Hematopoietic multipotent progenitor cell treated with erythropoietin and hydrocortisone succinate and interleukin-3 and kit ligand, for 6 days (in vitro differentiated cells): ENCODE results near the gene WDR7.

Experiments used
- DNase-seq: peaks from one replicate; pipeline ENCODE4 v3.0.0-alpha.2; 2015

WDR7 gene

GRCh38 chr18:57003342-57003741 lies 352.2 kb downstream of the WDR7 start:
- no peak for DNase-seq

- DNase-seq, result no peak
These were observed 353.4 kb downstream of the WDR7 start for GRCh38 chr18:57004366-57005121.

GRCh38 chr18:57008001-57008686 lies 357.0 kb downstream of the WDR7 start:
- no peak for DNase-seq

- DNase-seq, result no peak
These were observed 358.7 kb downstream of the WDR7 start for GRCh38 chr18:57009844-57010243.

- DNase-seq, result no peak
These were observed 363.7 kb downstream of the WDR7 start for GRCh38 chr18:57014772-57015413.

GRCh38 chr18:57015451-57015850 lies 364.3 kb downstream of the WDR7 start:
- no peak for DNase-seq

GRCh38 chr18:57018845-57019244 lies 367.7 kb downstream of the WDR7 start:
- DNase-seq, result no peak

GRCh38 chr18:57022716-57023115 lies 371.6 kb downstream of the WDR7 start:
- no peak for DNase-seq

DNA sequence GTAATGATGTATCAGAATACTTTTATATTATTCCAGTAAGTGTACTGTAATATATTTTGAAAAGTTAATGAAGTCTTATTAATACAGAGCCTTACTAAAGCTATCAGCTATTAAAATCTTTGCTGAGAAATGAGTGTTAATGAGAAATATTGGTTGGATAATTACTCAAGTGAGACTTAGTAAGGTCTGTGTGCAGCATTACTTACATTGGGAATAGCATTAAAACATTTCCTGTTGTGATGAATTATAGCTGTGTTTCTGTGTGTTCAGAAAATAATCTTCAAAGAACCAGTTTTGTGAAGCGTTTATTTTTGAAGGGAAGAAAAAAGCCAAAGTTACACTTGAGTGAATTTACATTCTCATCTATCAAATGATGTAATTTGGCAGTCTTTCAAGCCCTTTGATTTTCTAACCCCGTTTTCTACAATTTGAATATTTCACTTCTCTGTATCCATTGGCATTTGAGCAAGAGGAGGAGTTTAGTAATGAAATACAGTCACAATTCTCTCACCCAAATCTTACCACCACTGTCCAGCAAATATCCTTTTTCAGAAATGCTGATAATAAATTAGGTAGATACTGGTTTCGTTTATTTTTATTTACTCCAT lies 372.2 kb downstream of the WDR7 start:
- DNase-seq, result no peak

GRCh38 chr18:57025540-57025939 lies 374.4 kb downstream of the WDR7 start:
- DNase-seq, result no peak

DNA sequence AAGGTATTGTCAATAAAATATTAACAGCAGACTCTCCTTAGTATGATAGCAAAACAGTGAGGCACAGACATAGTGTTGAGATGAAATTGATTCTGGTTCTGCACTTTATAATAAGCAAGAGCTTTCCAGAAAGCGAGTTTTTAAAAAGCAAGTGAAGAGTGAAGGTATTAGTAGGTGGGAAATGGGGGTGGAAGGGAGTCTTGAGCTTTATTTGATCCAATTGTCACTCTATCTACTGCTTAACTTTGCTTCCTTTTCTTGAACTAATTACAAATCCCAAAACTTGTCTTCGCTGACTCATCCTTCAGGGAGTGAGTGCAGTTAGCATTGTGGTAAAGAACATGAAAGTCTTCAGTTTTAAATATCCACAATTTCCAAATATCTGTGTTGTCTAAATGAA lies 375.2 kb downstream of the WDR7 start:
- no peak for DNase-seq

- DNase-seq, result no peak
These were observed 376.1 kb downstream of the WDR7 start for GRCh38 chr18:57027190-57027708.

- peak; percentile 15 for DNase-seq
These were observed 378.6 kb downstream of the WDR7 start for GRCh38 chr18:57029761-57030160.

- no peak for DNase-seq
These were observed 379.3 kb downstream of the WDR7 start for GRCh38 chr18:57030417-57030816.

GRCh38 chr18:57035590-57035989 lies 384.4 kb downstream of the WDR7 start:
- DNase-seq, result no peak

DNA sequence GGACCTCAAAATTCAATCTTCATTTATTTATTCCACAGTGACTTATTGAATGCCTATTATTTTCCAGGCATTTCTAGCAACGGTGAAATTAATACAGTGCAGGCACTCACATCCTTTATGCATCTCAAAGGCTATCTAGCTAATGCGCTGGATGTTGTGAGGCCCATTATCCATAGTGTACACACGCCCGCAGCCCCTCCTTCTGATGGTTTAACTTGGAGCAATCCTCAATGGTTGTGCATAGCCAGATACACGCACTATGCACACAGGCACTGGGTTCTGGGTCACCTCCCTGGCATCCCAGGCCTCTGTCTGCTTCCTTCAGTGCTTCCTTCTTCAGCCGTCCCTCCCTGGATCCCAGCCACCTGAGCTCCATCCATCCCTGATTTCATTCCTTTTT lies 387.2 kb downstream of the WDR7 start:
- no peak for DNase-seq

DNA sequence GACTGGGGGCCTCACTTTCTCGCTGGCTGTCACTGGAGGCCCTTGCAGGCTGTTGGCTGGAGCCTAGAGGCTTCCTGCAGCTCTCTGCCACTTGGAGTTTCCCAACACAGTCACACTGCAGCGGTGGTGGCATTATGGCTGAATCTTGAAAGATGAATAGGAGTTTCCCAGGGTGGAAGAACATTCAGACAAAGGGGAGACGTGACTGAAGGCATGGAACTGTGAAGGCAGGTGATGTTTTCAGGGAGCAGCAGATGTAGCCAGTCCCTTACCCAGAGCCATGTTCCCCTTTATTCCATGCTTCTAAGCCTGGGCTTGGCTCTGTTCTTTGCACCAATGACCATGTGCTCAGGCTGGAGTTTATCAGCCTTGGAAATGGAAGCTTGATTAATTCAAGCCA lies 389.0 kb downstream of the WDR7 start:
- no peak for DNase-seq

DNA sequence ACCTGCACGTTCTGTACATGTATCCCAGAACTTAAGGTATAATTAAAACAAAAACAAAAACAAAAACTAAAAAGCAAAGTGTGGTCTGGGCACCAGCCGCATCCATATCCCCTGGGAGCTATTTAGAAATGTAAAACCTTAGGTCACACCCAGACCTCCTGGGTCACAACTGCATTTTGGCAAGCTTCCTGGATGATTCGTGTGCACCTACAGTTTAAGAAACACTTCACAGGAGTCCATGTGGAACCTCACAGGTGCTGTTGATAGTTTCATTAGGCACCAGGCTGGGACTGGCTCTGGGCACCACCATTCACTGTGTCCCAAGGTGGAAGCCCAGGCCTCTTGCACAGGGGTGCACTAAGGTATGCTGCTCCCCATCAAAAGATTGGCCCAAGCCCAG lies 392.1 kb downstream of the WDR7 start:
- no peak for DNase-seq

DNA sequence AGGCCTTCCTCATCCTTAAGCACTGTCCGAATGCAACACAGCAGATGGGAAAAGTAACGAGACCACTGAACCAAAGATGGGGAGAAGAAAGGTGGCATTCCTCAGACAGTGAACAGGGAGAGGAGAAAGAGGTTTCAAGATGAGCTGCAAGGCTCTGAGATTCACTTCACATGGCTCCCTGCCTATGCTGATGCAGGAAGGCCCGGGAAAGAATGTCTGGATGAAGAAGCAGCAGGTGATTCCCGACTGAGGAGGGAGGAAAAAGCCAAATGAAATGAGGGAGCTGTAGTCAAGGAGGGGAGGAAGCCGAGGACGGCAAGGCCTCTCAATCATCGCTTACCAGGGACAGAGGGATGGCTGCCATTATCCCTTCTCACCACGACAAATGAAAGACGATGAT lies 397.2 kb downstream of the WDR7 start:
- no peak for DNase-seq

DNA sequence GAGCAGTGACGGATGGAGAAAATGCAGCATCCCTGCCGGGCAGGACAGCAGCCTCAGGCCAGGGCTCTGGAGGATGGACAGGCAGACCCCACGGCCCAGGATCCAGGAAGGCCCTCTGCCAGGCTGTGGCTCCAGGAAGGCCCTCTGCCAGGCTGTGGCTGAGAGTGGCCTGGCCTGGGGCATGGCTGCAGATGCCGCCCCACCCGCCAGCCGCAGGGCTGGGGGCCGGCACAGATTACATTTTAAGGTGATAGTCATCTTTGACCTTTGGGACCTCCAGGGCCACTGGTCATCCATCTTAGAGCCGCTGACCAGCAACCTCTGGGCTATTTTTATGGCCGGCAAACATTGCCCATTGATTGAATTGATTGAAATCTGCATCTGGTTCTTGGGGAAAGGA lies 397.7 kb downstream of the WDR7 start:
- DNase-seq, result no peak

DNA sequence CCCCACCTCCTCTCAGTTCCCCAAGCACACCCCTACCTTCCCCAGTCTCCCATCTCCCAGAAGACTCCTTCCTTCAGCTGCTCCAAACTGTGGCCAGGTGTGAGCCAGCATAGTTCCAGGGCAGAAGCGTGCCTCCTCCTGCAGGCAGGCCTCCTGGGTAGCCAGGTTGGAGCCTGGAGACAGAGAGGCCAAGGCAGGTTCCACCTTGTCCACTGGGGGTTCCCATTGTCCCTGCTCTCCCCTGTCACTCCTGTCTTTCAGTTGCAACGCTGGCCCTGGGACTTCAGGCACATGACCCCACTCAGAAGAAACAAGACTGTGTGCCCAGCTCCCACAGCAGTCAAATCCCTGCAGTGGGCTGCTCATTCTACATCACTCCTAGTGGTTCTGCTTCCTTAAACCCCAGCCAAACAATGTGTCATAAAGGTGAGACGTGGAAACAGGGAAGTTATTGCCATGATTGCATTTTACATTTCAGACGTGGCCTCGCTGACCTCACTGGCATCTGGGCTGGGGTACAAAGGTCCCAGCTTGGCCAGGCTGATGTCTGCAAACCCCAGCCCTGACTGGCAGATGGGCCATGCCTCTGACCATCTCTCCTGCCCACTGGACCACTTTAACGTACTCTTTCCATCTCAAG lies 399.3 kb downstream of the WDR7 start:
- peak; percentile 11 for DNase-seq

- no peak for DNase-seq
These were observed 400.0 kb downstream of the WDR7 start for GRCh38 chr18:57051021-57051656.
